Hepatocyte (in vitro differentiated cells): ENCODE results near the gene SUMO3. TPM values are rescaled to one million over a fixed set of nuclear protein-coding genes. Genes with fewer than 3 reads are reported as not detected.

ENCODE experiments used
- DNase-seq: peaks from one replicate; pipeline ENCODE4 v3.0.0-alpha.2; 2016; ENCODE audit warnings: low spot score
- H2AFZ ChIP-seq: fragments of 200-600 bp; sonication (generic); 2 replicates; pipeline ENCODE4 v1.6.0; 2016; ENCODE audit warnings: antibody characterized with exemption, mild to moderate bottlenecking
- H3K27ac ChIP-seq: fragments of 200-600 bp; sonication (generic); 2 replicates; pipeline ENCODE4 v1.5.1; 2016; ENCODE audit warnings: mild to moderate bottlenecking
- H3K27me3 ChIP-seq: fragments of 200-600 bp; sonication (generic); 2 replicates; pipeline ENCODE4 v1.6.1; 2016
- H3K36me3 ChIP-seq: fragments of 200-600 bp; sonication (generic); replicated peaks from 2 replicates; pipeline ENCODE4 v1.5.1; 2016; ENCODE audit warnings: low read depth; ENCODE audit not compliant: insufficient read depth
- H3K4me1 ChIP-seq: fragments of 200-600 bp; sonication (generic); 2 replicates; pipeline ENCODE4 v1.5.1; 2016; ENCODE audit warnings: mild to moderate bottlenecking, moderate library complexity; ENCODE audit not compliant: insufficient read depth
- H3K4me2 ChIP-seq: fragments of 200-600 bp; sonication (generic); 2 replicates; pipeline ENCODE4 v1.6.0; 2016
- H3K4me3 ChIP-seq: fragments of 200-600 bp; sonication (generic); 2 replicates; pipeline ENCODE4 v1.5.1; 2016; ENCODE audit warnings: mild to moderate bottlenecking
- H3K79me2 ChIP-seq: fragments of 200-600 bp; sonication (generic); 2 replicates; pipeline ENCODE4 v1.6.0; 2017; ENCODE audit warnings: mild to moderate bottlenecking
- H3K9me2 ChIP-seq: fragments of 200-600 bp; sonication (generic); replicated peaks from 2 replicates; pipeline ENCODE4 v1.6.0; 2017; ENCODE audit warnings: mild to moderate bottlenecking; ENCODE audit not compliant: insufficient read depth
- H3K9me3 ChIP-seq: fragments of 200-600 bp; sonication (generic); 2 replicates; pipeline ENCODE4 v1.5.1; 2016; ENCODE audit warnings: low read depth, mild to moderate bottlenecking
- H4K20me1 ChIP-seq: fragments of 200-600 bp; sonication (generic); 2 replicates; pipeline ENCODE4 v1.6.0; 2016; ENCODE audit warnings: mild to moderate bottlenecking; ENCODE audit not compliant: insufficient read depth, poor library complexity, severe bottlenecking
- CTCF ChIP-seq: fragments of 200-600 bp; sonication (generic); IDR thresholded peaks from 2 replicates; pipeline ENCODE4 v1.5.1; 2016; ENCODE audit warnings: antibody characterized with exemption, mild to moderate bottlenecking; ENCODE audit not compliant: poor library complexity
- EZH2 ChIP-seq: fragments of 200-600 bp; sonication (generic); IDR thresholded peaks from 2 replicates; pipeline ENCODE4 v1.6.1; 2016; ENCODE audit warnings: antibody characterized with exemption, mild to moderate bottlenecking, borderline replicate concordance
- EZH2phosphoT487 ChIP-seq: fragments of 200-600 bp; sonication (generic); IDR thresholded peaks from one replicate; pipeline ENCODE4 v1.6.1; 2018; ENCODE audit warnings: antibody characterized with exemption, mild to moderate bottlenecking, low read depth, moderate library complexity; ENCODE audit not compliant: unreplicated experiment, severe bottlenecking
- WGBS: methylation state at CpG from one replicate; pipeline ENCODE4 v1.1.6; 2016; ENCODE audit warnings: low lambda C conversion rate; ENCODE audit errors: missing lambda C conversion rate; 5-methylcytosine and 5-hydroxymethylcytosine counted together
- polyA plus RNA-seq: library from polyadenylated mRNA; unstranded; fragments of >200 nt; fragmentation: Nextera tagmentation; extraction: Ambion mirVana; gene quantifications from 2 replicates; pipeline ENCODE4 v1.2.1, GENCODE V29; 2016
- total RNA-seq: library from RNA; depleted of rRNA; stranded (reverse); fragments of >200 nt; gene quantifications from 2 replicates; pipeline ENCODE4 v1.2.3, GENCODE V29; 2014

SUMO3 gene
- total and polyA plus RNA-seq, 2 experiments from 2014 or later, result 68.5 to 97.0 TPM

GRCh38 chr21:44855572-44855971 lies 37.7 kb upstream of the SUMO3 start:
- no peak overlapping the region for H3K4me3 ChIP-seq
- no peaks in the 10 kb centered on the region for H3K27me3 ChIP-seq
- TF ChIP-seq CTCF (no peak), EZH2 (no peak), EZH2phosphoT487 (no peak)
- no peak for DNase-seq
- H3K4me2 ChIP-seq, result no peak overlapping the region
- peaks cover 94% of the 10 kb centered on the region for H3K79me2 ChIP-seq
- 98% methylated on average over 14 of the region's 14 CpGs for WGBS
- no peaks in the 10 kb centered on the region for H3K9me2 ChIP-seq
- H2AFZ ChIP-seq, result no peak overlapping the region
- H3K9me3 ChIP-seq, result no peaks in the 10 kb centered on the region
- H3K27ac ChIP-seq, result no peak overlapping the region
- H3K4me1 ChIP-seq, result peaks cover 20% of the 10 kb centered on the region
- peaks cover 67% of the 10 kb centered on the region for H4K20me1 ChIP-seq
- H3K36me3 ChIP-seq, result no peaks in the 10 kb centered on the region

- TF ChIP-seq EZH2phosphoT487 (no peak), EZH2 (no peak), CTCF (no peak)
- peaks cover 60% of the 10 kb centered on the region for H4K20me1 ChIP-seq
Observed at GRCh38 chr21:44854664-44855446, 37.0 kb upstream of the SUMO3 start.

GRCh38 chr21:44854391-44854663 lies 36.5 kb upstream of the SUMO3 start:
- peaks cover 83% of the 10 kb centered on the region for H3K79me2 ChIP-seq
- H3K36me3 ChIP-seq, result peaks cover 3% of the 10 kb centered on the region
- peaks cover 26% of the 10 kb centered on the region for H3K4me1 ChIP-seq
- no peak for DNase-seq
- no peaks in the 10 kb centered on the region for H3K9me2 ChIP-seq
- H4K20me1 ChIP-seq, result peaks cover 55% of the 10 kb centered on the region
- WGBS, result 95% methylated on average over 14 of the region's 14 CpGs
- no peak overlapping the region for H2AFZ ChIP-seq
- H3K4me3 ChIP-seq, result no peak overlapping the region
- TF ChIP-seq CTCF, result no peak
- no peak for TF ChIP-seq EZH2
- TF ChIP-seq EZH2phosphoT487, result no peak
- H3K4me2 ChIP-seq, result no peak overlapping the region
- no peaks in the 10 kb centered on the region for H3K9me3 ChIP-seq
- H3K27ac ChIP-seq, result peak overlapping the region; percentile 85
- no peaks in the 10 kb centered on the region for H3K27me3 ChIP-seq

More at GRCh38 chr21:44854664-44855446, 37.0 kb upstream of the SUMO3 start:
- peaks cover 24% of the 10 kb centered on the region for H3K4me1 ChIP-seq
- WGBS, result 93% methylated on average over 31 of the region's 31 CpGs
- H3K9me2 ChIP-seq, result no peaks in the 10 kb centered on the region
- H3K27me3 ChIP-seq, result no peaks in the 10 kb centered on the region
- H3K9me3 ChIP-seq, result no peaks in the 10 kb centered on the region
- H3K79me2 ChIP-seq, result peaks cover 88% of the 10 kb centered on the region
- no peaks in the 10 kb centered on the region for H3K36me3 ChIP-seq
- no peak overlapping the region for H3K4me2 ChIP-seq
- H3K4me3 ChIP-seq, result no peak overlapping the region
- no peak overlapping the region for H2AFZ ChIP-seq
- no peak overlapping the region for H3K27ac ChIP-seq
- DNase-seq, result no peak
